Hepatocyte (in vitro differentiated cells): ENCODE measurements around the gene ADTRP. TPM values are rescaled to one million over a fixed set of nuclear protein-coding genes. Genes with fewer than 3 reads are reported as not detected.

Experiments
- DNase-seq: peaks from one replicate; pipeline ENCODE4 v3.0.0-alpha.2; 2016; ENCODE audit warnings: low spot score
- H2AFZ ChIP-seq: fragments of 200-600 bp; sonication (generic); 2 replicates; pipeline ENCODE4 v1.6.0; 2016; ENCODE audit warnings: antibody characterized with exemption, mild to moderate bottlenecking
- H3K27ac ChIP-seq: fragments of 200-600 bp; sonication (generic); 2 replicates; pipeline ENCODE4 v1.5.1; 2016; ENCODE audit warnings: mild to moderate bottlenecking
- H3K27me3 ChIP-seq: fragments of 200-600 bp; sonication (generic); 2 replicates; pipeline ENCODE4 v1.6.1; 2016
- H3K36me3 ChIP-seq: fragments of 200-600 bp; sonication (generic); replicated peaks from 2 replicates; pipeline ENCODE4 v1.5.1; 2016; ENCODE audit warnings: low read depth; ENCODE audit not compliant: insufficient read depth
- H3K4me1 ChIP-seq: fragments of 200-600 bp; sonication (generic); 2 replicates; pipeline ENCODE4 v1.5.1; 2016; ENCODE audit warnings: mild to moderate bottlenecking, moderate library complexity; ENCODE audit not compliant: insufficient read depth
- H3K4me2 ChIP-seq: fragments of 200-600 bp; sonication (generic); 2 replicates; pipeline ENCODE4 v1.6.0; 2016
- H3K4me3 ChIP-seq: fragments of 200-600 bp; sonication (generic); 2 replicates; pipeline ENCODE4 v1.5.1; 2016; ENCODE audit warnings: mild to moderate bottlenecking
- H3K79me2 ChIP-seq: fragments of 200-600 bp; sonication (generic); 2 replicates; pipeline ENCODE4 v1.6.0; 2017; ENCODE audit warnings: mild to moderate bottlenecking
- H3K9me2 ChIP-seq: fragments of 200-600 bp; sonication (generic); replicated peaks from 2 replicates; pipeline ENCODE4 v1.6.0; 2017; ENCODE audit warnings: mild to moderate bottlenecking; ENCODE audit not compliant: insufficient read depth
- H3K9me3 ChIP-seq: fragments of 200-600 bp; sonication (generic); 2 replicates; pipeline ENCODE4 v1.5.1; 2016; ENCODE audit warnings: low read depth, mild to moderate bottlenecking
- H4K20me1 ChIP-seq: fragments of 200-600 bp; sonication (generic); 2 replicates; pipeline ENCODE4 v1.6.0; 2016; ENCODE audit warnings: mild to moderate bottlenecking; ENCODE audit not compliant: insufficient read depth, poor library complexity, severe bottlenecking
- EZH2 ChIP-seq: fragments of 200-600 bp; sonication (generic); IDR thresholded peaks from 2 replicates; pipeline ENCODE4 v1.6.1; 2016; ENCODE audit warnings: antibody characterized with exemption, mild to moderate bottlenecking, borderline replicate concordance
- EZH2phosphoT487 ChIP-seq: fragments of 200-600 bp; sonication (generic); IDR thresholded peaks from one replicate; pipeline ENCODE4 v1.6.1; 2018; ENCODE audit warnings: antibody characterized with exemption, mild to moderate bottlenecking, low read depth, moderate library complexity; ENCODE audit not compliant: unreplicated experiment, severe bottlenecking
- WGBS: methylation state at CpG from one replicate; pipeline ENCODE4 v1.1.6; 2016; ENCODE audit warnings: low lambda C conversion rate; ENCODE audit errors: missing lambda C conversion rate; 5-methylcytosine and 5-hydroxymethylcytosine counted together
- polyA plus RNA-seq: library from polyadenylated mRNA; unstranded; fragments of >200 nt; fragmentation: Nextera tagmentation; extraction: Ambion mirVana; gene quantifications from 2 replicates; pipeline ENCODE4 v1.2.1, GENCODE V29; 2016
- total RNA-seq: library from RNA; depleted of rRNA; stranded (reverse); fragments of >200 nt; gene quantifications from 2 replicates; pipeline ENCODE4 v1.2.3, GENCODE V29; 2014
- TF ChIP-seq, protein P1 (sequence below): fragments of 200-600 bp; sonication (generic); IDR thresholded peaks from 2 replicates; pipeline ENCODE4 v1.5.1; 2016; ENCODE audit warnings: antibody characterized with exemption, mild to moderate bottlenecking; ENCODE audit not compliant: poor library complexity

ADTRP gene
- total and polyA plus RNA-seq, 2 experiments from 2014 or later: 4.1 to 9.8 TPM

DNA sequence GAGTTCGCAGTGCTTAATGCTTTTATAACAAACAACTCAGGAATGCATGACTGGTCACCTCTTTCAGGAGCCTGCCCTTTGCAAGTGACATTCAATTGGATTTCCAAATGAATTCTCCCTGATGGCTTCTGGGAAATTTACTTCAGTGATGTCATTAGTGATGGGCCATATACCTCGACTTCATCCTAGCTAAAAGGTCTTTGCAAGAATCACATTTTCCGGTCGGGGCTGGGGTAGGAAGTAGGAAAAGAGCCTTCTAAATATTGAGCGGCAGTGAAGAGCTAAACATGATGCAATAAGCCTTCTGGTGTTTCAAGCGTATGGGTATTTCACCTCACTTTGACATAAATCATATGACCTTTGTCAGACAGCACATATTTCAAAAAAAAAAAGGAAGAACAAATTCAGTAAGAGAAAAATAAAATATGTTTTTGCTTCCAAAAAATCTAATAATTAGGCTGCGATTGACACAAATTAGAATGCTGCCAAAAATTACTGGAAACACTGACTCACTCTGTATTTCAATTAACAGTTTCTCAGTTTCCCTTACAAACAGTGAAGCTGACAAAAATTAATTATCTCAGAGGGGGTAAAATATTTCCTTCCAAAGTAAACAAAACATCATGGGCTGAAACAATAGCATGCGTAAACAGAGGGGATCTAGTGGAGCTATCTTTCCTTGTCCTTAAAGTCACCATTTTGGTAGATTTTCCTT, 39.8 kb downstream of the ADTRP start:
- H3K4me1 ChIP-seq: no peaks in the 10 kb centered on the region
- H3K27me3 ChIP-seq: no peaks in the 10 kb centered on the region
- no peak for DNase-seq
- no peaks in the 10 kb centered on the region for H4K20me1 ChIP-seq
- WGBS: 94% methylated on average over 8 of the region's 8 CpGs
- H3K36me3 ChIP-seq: no peaks in the 10 kb centered on the region
- H3K9me2 ChIP-seq: no peaks in the 10 kb centered on the region
- H3K27ac ChIP-seq: no peak overlapping the region
- H3K4me3 ChIP-seq: no peak overlapping the region
- no peaks in the 10 kb centered on the region for H3K9me3 ChIP-seq
- H3K79me2 ChIP-seq: no peaks in the 10 kb centered on the region
- no peak overlapping the region for H3K4me2 ChIP-seq
- H2AFZ ChIP-seq: no peak overlapping the region
- no peak for TF ChIP-seq EZH2phosphoT487
- TF ChIP-seq, protein P1, sequence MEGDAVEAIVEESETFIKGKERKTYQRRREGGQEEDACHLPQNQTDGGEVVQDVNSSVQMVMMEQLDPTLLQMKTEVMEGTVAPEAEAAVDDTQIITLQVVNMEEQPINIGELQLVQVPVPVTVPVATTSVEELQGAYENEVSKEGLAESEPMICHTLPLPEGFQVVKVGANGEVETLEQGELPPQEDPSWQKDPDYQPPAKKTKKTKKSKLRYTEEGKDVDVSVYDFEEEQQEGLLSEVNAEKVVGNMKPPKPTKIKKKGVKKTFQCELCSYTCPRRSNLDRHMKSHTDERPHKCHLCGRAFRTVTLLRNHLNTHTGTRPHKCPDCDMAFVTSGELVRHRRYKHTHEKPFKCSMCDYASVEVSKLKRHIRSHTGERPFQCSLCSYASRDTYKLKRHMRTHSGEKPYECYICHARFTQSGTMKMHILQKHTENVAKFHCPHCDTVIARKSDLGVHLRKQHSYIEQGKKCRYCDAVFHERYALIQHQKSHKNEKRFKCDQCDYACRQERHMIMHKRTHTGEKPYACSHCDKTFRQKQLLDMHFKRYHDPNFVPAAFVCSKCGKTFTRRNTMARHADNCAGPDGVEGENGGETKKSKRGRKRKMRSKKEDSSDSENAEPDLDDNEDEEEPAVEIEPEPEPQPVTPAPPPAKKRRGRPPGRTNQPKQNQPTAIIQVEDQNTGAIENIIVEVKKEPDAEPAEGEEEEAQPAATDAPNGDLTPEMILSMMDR: no peak
- no peak for TF ChIP-seq EZH2

DNA sequence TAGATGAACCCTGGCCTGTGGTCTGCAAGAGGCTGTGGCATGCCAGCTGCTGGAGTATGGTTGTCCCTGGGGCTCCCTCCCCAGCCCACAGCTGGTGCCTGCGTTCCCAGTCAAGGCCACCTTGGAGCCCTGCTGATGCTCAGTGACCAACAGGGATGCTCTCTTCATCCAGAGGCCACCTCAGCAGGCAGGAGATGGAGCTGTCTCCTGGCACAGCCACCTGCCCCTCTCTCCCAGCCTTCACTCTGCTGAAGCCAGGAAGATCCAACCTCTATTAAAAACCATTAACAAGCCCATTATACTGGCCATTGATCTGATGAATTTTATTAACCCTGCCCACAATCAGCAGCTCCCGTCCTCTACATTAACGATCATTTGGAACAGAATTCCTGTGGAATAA, 40.4 kb downstream of the ADTRP start:
- H3K27ac ChIP-seq: no peak overlapping the region
- WGBS: 85% methylated on average over 3 of the region's 3 CpGs
- H3K4me1 ChIP-seq: no peaks in the 10 kb centered on the region
- no peaks in the 10 kb centered on the region for H3K27me3 ChIP-seq
- DNase-seq: no peak
- H3K9me3 ChIP-seq: no peaks in the 10 kb centered on the region
- H4K20me1 ChIP-seq: no peaks in the 10 kb centered on the region
- H2AFZ ChIP-seq: no peak overlapping the region
- H3K9me2 ChIP-seq: no peaks in the 10 kb centered on the region
- H3K79me2 ChIP-seq: no peaks in the 10 kb centered on the region
- H3K36me3 ChIP-seq: no peaks in the 10 kb centered on the region
- TF ChIP-seq, protein P1: no peak
- TF ChIP-seq EZH2phosphoT487: no peak
- TF ChIP-seq EZH2: no peak
- no peak overlapping the region for H3K4me2 ChIP-seq
- H3K4me3 ChIP-seq: no peak overlapping the region

DNA sequence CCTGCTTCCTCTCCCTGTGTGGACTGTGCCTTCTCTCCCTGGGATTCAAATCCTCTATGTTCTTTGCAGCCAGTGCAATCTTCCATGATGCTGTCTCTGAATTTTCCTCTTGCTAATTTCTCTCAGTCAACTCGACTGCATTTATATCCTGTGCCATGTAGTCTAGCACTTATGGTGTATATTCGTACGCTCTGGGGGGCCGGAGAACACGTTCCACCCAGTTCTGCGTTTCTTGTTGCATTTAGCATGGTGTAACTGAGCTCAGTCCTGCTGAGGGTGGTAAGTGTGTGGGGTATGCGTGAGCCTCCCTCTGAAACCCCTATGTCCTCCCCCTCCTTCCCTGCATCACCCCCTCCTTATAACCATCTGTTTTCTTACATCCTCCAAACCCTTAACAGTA, 42.0 kb downstream of the ADTRP start:
- DNase-seq: no peak
- H3K4me1 ChIP-seq: peaks cover 4% of the 10 kb centered on the region
- H2AFZ ChIP-seq: no peak overlapping the region
- 88% methylated on average over 7 of the region's 7 CpGs for WGBS
- H3K4me3 ChIP-seq: no peak overlapping the region
- H3K9me3 ChIP-seq: no peaks in the 10 kb centered on the region
- no peaks in the 10 kb centered on the region for H3K36me3 ChIP-seq
- no peaks in the 10 kb centered on the region for H3K9me2 ChIP-seq
- no peaks in the 10 kb centered on the region for H3K79me2 ChIP-seq
- TF ChIP-seq EZH2: no peak
- TF ChIP-seq, protein P1: no peak
- TF ChIP-seq EZH2phosphoT487: no peak
- H3K4me2 ChIP-seq: no peak overlapping the region
- H3K27me3 ChIP-seq: no peaks in the 10 kb centered on the region
- H3K27ac ChIP-seq: no peak overlapping the region
- H4K20me1 ChIP-seq: no peaks in the 10 kb centered on the region
